Measurements from ENCODE around the gene C13orf46. TPM values are rescaled to one million over a fixed set of nuclear protein-coding genes. Genes with fewer than 3 reads are reported as not detected.
A peak's percentile ranks its signal among the peaks of the same experiment; 100 is the strongest.
"Not testable (repeated sequence)": the region's sequence is repeated elsewhere in the genome, so short reads cannot be mapped to it uniquely, and the experiment has no call there.

Gene C13orf46
- total RNA-seq, 2 donors from 2014 or later, result 28.8 to 38.6 TPM

- no peak overlapping the region for H3K27ac ChIP-seq
- peak; percentile 18 for ATAC-seq
- no peak for DNase-seq
Measured at GRCh38 chr13:113915786-113916329, 58.0 kb downstream of the C13orf46 start.

DNA sequence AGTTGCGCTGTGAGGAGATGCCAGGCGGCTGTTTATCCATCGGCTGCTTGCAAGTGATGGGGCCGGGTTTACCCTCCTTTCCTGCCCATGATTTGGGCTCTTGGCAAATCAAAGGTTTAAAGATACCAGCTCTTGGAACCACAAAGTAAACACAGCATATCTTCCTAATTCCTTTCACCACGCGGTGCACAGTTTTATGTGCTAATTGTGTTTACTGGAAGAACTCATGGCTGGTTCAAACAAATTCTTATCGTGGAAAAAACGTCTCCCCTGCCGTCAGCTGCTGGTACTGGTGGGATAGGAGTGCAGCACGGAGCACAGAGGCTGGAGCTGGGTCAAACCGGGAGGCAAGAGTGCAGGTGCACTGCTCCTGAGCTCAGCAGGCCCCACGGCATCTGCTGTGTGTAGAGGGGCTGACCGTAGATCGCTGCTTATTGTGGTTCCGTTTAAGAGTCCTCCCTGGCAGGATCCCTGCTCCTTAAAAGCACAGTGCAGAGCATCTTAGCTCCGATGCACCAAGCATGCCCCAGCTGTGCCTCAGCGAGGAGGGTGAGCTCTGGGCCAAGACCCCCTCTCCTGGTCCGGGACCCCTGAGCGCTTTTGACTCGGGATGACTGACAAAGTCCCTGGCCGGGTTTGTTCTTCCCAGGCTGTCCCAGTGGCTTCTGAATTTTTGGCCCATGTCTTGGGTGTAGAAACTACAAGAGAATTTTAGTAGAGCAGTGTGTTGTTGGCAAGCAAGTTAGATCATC, 58.7 kb downstream of the C13orf46 start:
- 52 to 58% methylated on average over 17 to 21 of the region's 21 CpGs for WGBS, 2 donors
- DNase-seq (no peak), ATAC-seq (no peak)
- Histone ChIP-seq H3K36me3 (replicated peaks in 1 of 2; ENCODE audit: insufficient read depth in 1 of 2, low read depth in 2 of 2) (no peaks in the 10 kb centered on the region), H3K4me1 (no peaks in the 10 kb centered on the region), H3K27me3 (no peaks in the 10 kb centered on the region), H3K27ac (no peak overlapping the region), H3K4me3 (no peak overlapping the region), H3K9me3 (no peaks in the 10 kb centered on the region)
- intact Hi-C loops (cut with DNase I), result no loop called here
- no peak for TF ChIP-seq POLR2A (IDR thresholded peaks at IDR 0.05)
- TF ChIP-seq, protein P1, sequence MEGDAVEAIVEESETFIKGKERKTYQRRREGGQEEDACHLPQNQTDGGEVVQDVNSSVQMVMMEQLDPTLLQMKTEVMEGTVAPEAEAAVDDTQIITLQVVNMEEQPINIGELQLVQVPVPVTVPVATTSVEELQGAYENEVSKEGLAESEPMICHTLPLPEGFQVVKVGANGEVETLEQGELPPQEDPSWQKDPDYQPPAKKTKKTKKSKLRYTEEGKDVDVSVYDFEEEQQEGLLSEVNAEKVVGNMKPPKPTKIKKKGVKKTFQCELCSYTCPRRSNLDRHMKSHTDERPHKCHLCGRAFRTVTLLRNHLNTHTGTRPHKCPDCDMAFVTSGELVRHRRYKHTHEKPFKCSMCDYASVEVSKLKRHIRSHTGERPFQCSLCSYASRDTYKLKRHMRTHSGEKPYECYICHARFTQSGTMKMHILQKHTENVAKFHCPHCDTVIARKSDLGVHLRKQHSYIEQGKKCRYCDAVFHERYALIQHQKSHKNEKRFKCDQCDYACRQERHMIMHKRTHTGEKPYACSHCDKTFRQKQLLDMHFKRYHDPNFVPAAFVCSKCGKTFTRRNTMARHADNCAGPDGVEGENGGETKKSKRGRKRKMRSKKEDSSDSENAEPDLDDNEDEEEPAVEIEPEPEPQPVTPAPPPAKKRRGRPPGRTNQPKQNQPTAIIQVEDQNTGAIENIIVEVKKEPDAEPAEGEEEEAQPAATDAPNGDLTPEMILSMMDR (IDR thresholded peaks at IDR 0.05), result no peak

More at GRCh38 chr13:113915786-113916329, 58.0 kb downstream of the C13orf46 start:
- intact Hi-C loops (cut with DNase I), result no loop called here
- no peak overlapping the region for H3K4me3 ChIP-seq
- no peaks in the 10 kb centered on the region for H3K27me3 ChIP-seq
- no peaks in the 10 kb centered on the region for H3K9me3 ChIP-seq
- no peaks in the 10 kb centered on the region for H3K4me1 ChIP-seq
- TF ChIP-seq, protein P1 (IDR thresholded peaks at IDR 0.05), result no peak
- no peak for TF ChIP-seq POLR2A (IDR thresholded peaks at IDR 0.05)
- H3K36me3 ChIP-seq (replicated peaks in 1 of 2; ENCODE audit: insufficient read depth in 1 of 2, low read depth in 2 of 2), result no peaks in the 10 kb centered on the region
- WGBS, 2 donors, result 66 to 70% methylated on average over 7 to 11 of the region's 11 CpGs

DNA sequence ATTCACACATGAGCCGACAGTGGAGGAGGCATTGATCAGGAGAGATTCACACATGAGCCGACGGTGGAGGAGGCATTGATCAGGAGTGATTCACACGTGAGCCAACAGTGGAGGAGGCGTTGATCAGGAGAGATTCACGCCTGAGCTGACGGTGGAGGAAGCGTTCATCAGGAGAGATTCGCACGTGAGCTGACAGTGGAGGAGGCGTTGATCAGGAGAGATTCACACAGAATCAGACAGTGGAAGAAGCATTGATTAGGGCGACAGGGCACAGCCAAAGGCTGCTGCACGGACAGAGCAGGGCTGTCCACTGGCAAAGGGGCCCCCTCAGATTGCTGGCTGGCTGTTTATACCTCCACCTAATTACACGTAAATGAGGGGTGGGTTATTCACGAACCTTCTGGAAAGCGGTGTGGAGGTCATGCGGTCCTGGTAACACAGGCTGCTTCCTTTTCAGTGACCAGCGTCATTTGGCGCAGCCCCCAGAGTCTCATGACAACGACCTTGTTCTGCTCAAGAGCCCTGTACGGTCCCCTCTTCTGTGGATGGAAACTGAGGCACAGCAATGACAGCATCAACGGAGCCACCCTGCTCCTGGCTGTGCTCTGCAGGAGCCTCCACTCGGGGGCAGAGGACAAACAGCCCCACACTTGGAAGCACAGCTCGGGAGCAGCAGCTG, 59.4 kb downstream of the C13orf46 start:
- Histone ChIP-seq H3K27me3 (no peaks in the 10 kb centered on the region), H3K9me3 (no peaks in the 10 kb centered on the region), H3K36me3 (replicated peaks in 1 of 2; ENCODE audit: insufficient read depth in 1 of 2, low read depth in 2 of 2) (no peaks in the 10 kb centered on the region), H3K27ac (no peak overlapping the region), H3K4me3 (no peak overlapping the region), H3K4me1 (no peaks in the 10 kb centered on the region)
- DNase-seq (no peak), ATAC-seq (no peak)
- intact Hi-C loops (cut with DNase I), result no loop called here
- no peak for TF ChIP-seq POLR2A (IDR thresholded peaks at IDR 0.05)
- TF ChIP-seq, protein P1 (IDR thresholded peaks at IDR 0.05), result no peak
- 75 to 80% methylated on average over 21 to 24 of the region's 24 CpGs for WGBS, 2 donors

DNA sequence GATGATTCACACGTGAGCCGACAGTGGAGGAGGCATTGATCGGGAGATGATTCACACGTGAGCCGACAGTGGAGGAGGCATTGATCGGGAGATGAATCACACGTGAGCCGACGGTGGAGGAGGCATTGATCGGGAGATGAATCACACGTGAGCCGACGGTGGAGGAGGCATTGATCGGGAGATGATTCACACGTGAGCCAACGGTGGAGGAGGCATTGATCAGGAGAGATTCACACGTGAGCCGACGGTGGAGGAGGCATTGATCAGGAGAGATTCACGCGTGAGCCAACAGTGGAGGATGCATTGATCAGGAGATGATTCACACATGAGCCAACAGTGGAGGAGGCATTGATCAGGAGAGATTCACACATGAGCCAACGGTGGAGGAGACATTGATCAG, 60.0 kb downstream of the C13orf46 start:
- H3K4me1 ChIP-seq; H3K36me3 ChIP-seq (replicated peaks in 1 of 2; ENCODE audit: insufficient read depth in 1 of 2, low read depth in 2 of 2); DNase-seq; intact Hi-C loops (cut with DNase I); H3K4me3 ChIP-seq; H3K27ac ChIP-seq; H3K27me3 ChIP-seq; ATAC-seq; H3K9me3 ChIP-seq: not testable (repeated sequence)
- WGBS, 2 donors, result 79 to 85% methylated on average over 22 of the region's 22 CpGs

- ATAC-seq; DNase-seq; H3K36me3 ChIP-seq (replicated peaks in 1 of 2; ENCODE audit: insufficient read depth in 1 of 2, low read depth in 2 of 2); H3K4me1 ChIP-seq; H3K27ac ChIP-seq; intact Hi-C loops (cut with DNase I); H3K27me3 ChIP-seq; H3K9me3 ChIP-seq; H3K4me3 ChIP-seq: not testable (repeated sequence)
- 56 to 72% methylated on average over 8 of the region's 8 CpGs for WGBS, 2 donors
Measured at GRCh38 chr13:113913408-113913807, 60.5 kb downstream of the C13orf46 start.

Data from body of pancreas (tissue), 4 donors.